HL-60 (cell line): ENCODE data around the gene RFESD.

Source experiments
- POLR2AphosphoS5 ChIP-seq: IDR thresholded peaks from 2 replicates; pipeline ENCODE4 v1.6.1; 2012; ENCODE audit warnings: low read depth
- TF ChIP-seq, protein P1 (sequence below): IDR thresholded peaks from one replicate; pipeline ENCODE4 v1.5.1; 2011; ENCODE audit warnings: low read length, control low read depth, inconsistent platforms; ENCODE audit not compliant: insufficient read depth

DNA sequence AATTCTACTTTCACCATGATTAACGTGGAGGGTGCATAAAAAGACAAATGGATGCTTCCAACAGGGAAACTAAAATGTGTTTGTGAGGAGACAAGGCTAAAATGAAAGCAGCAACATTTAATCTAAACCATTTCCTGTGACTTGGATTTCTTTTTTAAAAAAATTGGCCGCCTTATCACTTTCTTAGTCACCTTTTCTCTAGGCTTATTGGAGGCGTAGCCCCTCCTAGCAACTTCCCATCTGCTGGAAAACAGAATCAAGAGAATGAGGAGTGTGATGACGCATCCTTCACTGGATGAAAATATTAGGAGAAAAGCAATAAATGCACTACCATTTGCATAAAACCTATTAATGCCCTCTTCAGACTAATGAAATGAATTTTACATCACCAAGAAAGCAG, 27.5 kb upstream of the RFESD start:
- TF ChIP-seq, protein P1, sequence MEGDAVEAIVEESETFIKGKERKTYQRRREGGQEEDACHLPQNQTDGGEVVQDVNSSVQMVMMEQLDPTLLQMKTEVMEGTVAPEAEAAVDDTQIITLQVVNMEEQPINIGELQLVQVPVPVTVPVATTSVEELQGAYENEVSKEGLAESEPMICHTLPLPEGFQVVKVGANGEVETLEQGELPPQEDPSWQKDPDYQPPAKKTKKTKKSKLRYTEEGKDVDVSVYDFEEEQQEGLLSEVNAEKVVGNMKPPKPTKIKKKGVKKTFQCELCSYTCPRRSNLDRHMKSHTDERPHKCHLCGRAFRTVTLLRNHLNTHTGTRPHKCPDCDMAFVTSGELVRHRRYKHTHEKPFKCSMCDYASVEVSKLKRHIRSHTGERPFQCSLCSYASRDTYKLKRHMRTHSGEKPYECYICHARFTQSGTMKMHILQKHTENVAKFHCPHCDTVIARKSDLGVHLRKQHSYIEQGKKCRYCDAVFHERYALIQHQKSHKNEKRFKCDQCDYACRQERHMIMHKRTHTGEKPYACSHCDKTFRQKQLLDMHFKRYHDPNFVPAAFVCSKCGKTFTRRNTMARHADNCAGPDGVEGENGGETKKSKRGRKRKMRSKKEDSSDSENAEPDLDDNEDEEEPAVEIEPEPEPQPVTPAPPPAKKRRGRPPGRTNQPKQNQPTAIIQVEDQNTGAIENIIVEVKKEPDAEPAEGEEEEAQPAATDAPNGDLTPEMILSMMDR = no peak
- TF ChIP-seq POLR2AphosphoS5 = no peak
